Activated CD4-positive, CD25-positive, alpha-beta regulatory T cell (primary cell): Measurements from ENCODE around the gene DTWD2.
"Not testable (repeated sequence)": the region's sequence is repeated elsewhere in the genome, so short reads cannot be mapped to it uniquely, and the experiment has no call there.

ENCODE experiments used
- DNase-seq, 4 experiments: peaks; one replicate each; lab custom pipeline; 2025; lab: John Stamatoyannopoulos, UW

The DTWD2 gene

GRCh38 chr5:118996098-118996497 lies 7.8 kb upstream of the DTWD2 start:
- no peak for DNase-seq

GRCh38 chr5:118994595-118994994 lies 6.2 kb upstream of the DTWD2 start:
- DNase-seq: no peak

GRCh38 chr5:118993118-118993517 lies 4.8 kb upstream of the DTWD2 start:
- not testable (repeated sequence) for DNase-seq

- DNase-seq: not testable (repeated sequence)
Observed at GRCh38 chr5:118992055-118992454, 3.7 kb upstream of the DTWD2 start.

GRCh38 chr5:118990582-118990981 lies 2.2 kb upstream of the DTWD2 start:
- no peak for DNase-seq

- DNase-seq: no peak
Observed at GRCh38 chr5:118989816-118990215, 1.5 kb upstream of the DTWD2 start.

GRCh38 chr5:118988866-118989180 lies 476 bp upstream of the DTWD2 start:
- no peak for DNase-seq

- DNase-seq: no peak
Observed at GRCh38 chr5:118984602-118985001, 3.7 kb downstream of the DTWD2 start.

GRCh38 chr5:118981783-118982182 lies 6.6 kb downstream of the DTWD2 start:
- DNase-seq: no peak

GRCh38 chr5:118980438-118980837 lies 7.9 kb downstream of the DTWD2 start:
- no peak for DNase-seq

- no peak for DNase-seq
Observed at GRCh38 chr5:118980017-118980416, 8.3 kb downstream of the DTWD2 start.

GRCh38 chr5:118973779-118974445 lies 14.4 kb downstream of the DTWD2 start:
- DNase-seq: not testable (repeated sequence)

GRCh38 chr5:118968925-118969375 lies 19.4 kb downstream of the DTWD2 start:
- no peak for DNase-seq

- no peak for DNase-seq
Observed at GRCh38 chr5:118968406-118968911, 19.9 kb downstream of the DTWD2 start.

GRCh38 chr5:118967059-118967508 lies 21.3 kb downstream of the DTWD2 start:
- no peak for DNase-seq

- DNase-seq: no peak
Observed at GRCh38 chr5:118965890-118966289, 22.5 kb downstream of the DTWD2 start.

GRCh38 chr5:118964970-118965369 lies 23.4 kb downstream of the DTWD2 start:
- DNase-seq: not testable (repeated sequence)

- DNase-seq: not testable (repeated sequence)
Observed at GRCh38 chr5:118964388-118964787, 24.0 kb downstream of the DTWD2 start.

- DNase-seq: no peak
Observed at GRCh38 chr5:118963169-118963568, 25.2 kb downstream of the DTWD2 start.

GRCh38 chr5:118960557-118960956 lies 27.8 kb downstream of the DTWD2 start:
- no peak for DNase-seq

GRCh38 chr5:118956727-118957126 lies 31.6 kb downstream of the DTWD2 start:
- no peak for DNase-seq

GRCh38 chr5:118953652-118954005 lies 34.7 kb downstream of the DTWD2 start:
- DNase-seq: no peak

GRCh38 chr5:118952992-118953651 lies 35.2 kb downstream of the DTWD2 start:
- DNase-seq: no peak

GRCh38 chr5:118952306-118952705 lies 36.0 kb downstream of the DTWD2 start:
- not testable (repeated sequence) for DNase-seq
